Embryonic facial prominence (tissue), 1 donor: Measurements from ENCODE around the gene NPIPA5.
"Not testable (repeated sequence)": the region's sequence is repeated elsewhere in the genome, so short reads cannot be mapped to it uniquely, and the experiment has no call there.

Experiments
- DNase-seq: peaks from one replicate; pipeline ENCODE4 v3.0.0-alpha.2; 2016; ENCODE audit errors: extremely low spot score

The NPIPA5 gene

GRCh38 chr16:15378194-15378593 lies at the start of gene NPIPA5:
Gene NPIPA5, minus strand, starts transcription at chr16:15378294. Its CDS starts 0 bp downstream, at chr16:15378294.
- DNase-seq: not testable (repeated sequence)

- DNase-seq: peak; percentile 13
These were observed 49.6 kb upstream of the NPIPA5 start for GRCh38 chr16:15427648-15428239.

GRCh38 chr16:15426796-15427195 lies 48.7 kb upstream of the NPIPA5 start:
- no peak for DNase-seq

- DNase-seq: no peak
These were observed 47.8 kb upstream of the NPIPA5 start for GRCh38 chr16:15425861-15426260.

GRCh38 chr16:15422222-15422621 lies 44.1 kb upstream of the NPIPA5 start:
- DNase-seq: no peak

GRCh38 chr16:15421696-15422095 lies 43.6 kb upstream of the NPIPA5 start:
- DNase-seq: not testable (repeated sequence)

- DNase-seq: no peak
These were observed 40.1 kb upstream of the NPIPA5 start for GRCh38 chr16:15418206-15418605.

- no peak for DNase-seq
These were observed 39.1 kb upstream of the NPIPA5 start for GRCh38 chr16:15417197-15417596.

- no peak for DNase-seq
These were observed 37.5 kb upstream of the NPIPA5 start for GRCh38 chr16:15415511-15415985.

- not testable (repeated sequence) for DNase-seq
These were observed 31.4 kb upstream of the NPIPA5 start for GRCh38 chr16:15409476-15409875.

- DNase-seq: not testable (repeated sequence)
These were observed 29.7 kb upstream of the NPIPA5 start for GRCh38 chr16:15407756-15408155.

- DNase-seq: no peak
These were observed 26.7 kb upstream of the NPIPA5 start for GRCh38 chr16:15404792-15405191.

GRCh38 chr16:15404091-15404490 lies 26.0 kb upstream of the NPIPA5 start:
- not testable (repeated sequence) for DNase-seq

- no peak for DNase-seq
These were observed 25.4 kb upstream of the NPIPA5 start for GRCh38 chr16:15403392-15403995.

GRCh38 chr16:15401972-15402371 lies 23.9 kb upstream of the NPIPA5 start:
- DNase-seq: no peak

GRCh38 chr16:15400314-15400713 lies 22.2 kb upstream of the NPIPA5 start:
- DNase-seq: not testable (repeated sequence)

GRCh38 chr16:15399317-15399716 lies 21.2 kb upstream of the NPIPA5 start:
- DNase-seq: no peak

GRCh38 chr16:15398618-15399316 lies 20.7 kb upstream of the NPIPA5 start:
- DNase-seq: no peak

- DNase-seq: no peak
These were observed 19.0 kb upstream of the NPIPA5 start for GRCh38 chr16:15396948-15397594.

- DNase-seq: not testable (repeated sequence)
These were observed 18.4 kb upstream of the NPIPA5 start for GRCh38 chr16:15396509-15396829.

- not testable (repeated sequence) for DNase-seq
These were observed 17.8 kb upstream of the NPIPA5 start, which contains the start of gene MPV17L for GRCh38 chr16:15395631-15396508. Gene MPV17L, plus strand, starts transcription at chr16:15395754. Its CDS starts 144 bp downstream, at chr16:15395898.
